ENCODE measurements around the gene LRCH1. TPM values are rescaled to one million over a fixed set of nuclear protein-coding genes. Genes with fewer than 3 reads are reported as not detected.

Gene LRCH1
- 10 to 100 TPM; 15.5 to 17.1 TPM for total RNA-seq

GRCh38 chr13:46552889-46553520 is at the start of gene LRCH1:
Gene LRCH1 (plus strand): TSS chr13:46553170. CDS start chr13:46553397, 227 bp downstream.
- Mint-ChIP-seq H3K27ac (peak within 1 kb of the TSS; percentile 91), H3K4me1 (ENCODE audit: low read depth) (peaks cover 42% of the 10 kb centered on the region), H3K9me3 (no peaks in the 10 kb centered on the region), H3K36me3 (ENCODE audit: low read depth) (peaks cover 3% of the 10 kb centered on the region), H3K27me3 (peaks cover 3% of the 10 kb centered on the region), H3K4me3 (peak within 1 kb of the TSS; percentile 90)
- peak; percentile 84 for ATAC-seq
- TF ChIP-seq CTCF (IDR thresholded peaks at IDR 0.05): no peak
- intact Hi-C loops (cut with micrococcal nuclease): loop anchor here (5.0 kb wide), 3 partner anchors 39 to 244 kb away; partner anchors contain the start of gene ESD
- ChIA-PET POLR2A (interaction anchor here (1.1 to 1.6 kb wide), 2 partner anchors 17 to 43 kb away, joined by 3 to 4 read pairs; no protein-coding TSS in a partner anchor), CTCF (interaction anchor here (1.1 to 5.2 kb wide), 16 partner anchors 8 to 204 kb away, joined by 3 to 149 read pairs (median 15); no protein-coding TSS in a partner anchor)
- peak; percentile 93 for DNase-seq

GRCh38 chr13:46504036-46504435 is 48.9 kb upstream of the LRCH1 start:
- no peaks in the 10 kb centered on the region for H3K9me3 Mint-ChIP-seq
- ChIA-PET CTCF (interaction anchor here (2.0 kb wide), 1 partner anchor 21 kb away, joined by 5 read pairs; no protein-coding TSS in a partner anchor), POLR2A (no interaction called here)
- no peak overlapping the region for H3K27ac Mint-ChIP-seq
- H3K4me3 Mint-ChIP-seq: no peak overlapping the region
- intact Hi-C loops (cut with micrococcal nuclease): no loop called here
- no peaks in the 10 kb centered on the region for H3K36me3 Mint-ChIP-seq (ENCODE audit: low read depth)
- no peak for ATAC-seq
- no peak for TF ChIP-seq CTCF (IDR thresholded peaks at IDR 0.05)
- H3K4me1 Mint-ChIP-seq (ENCODE audit: low read depth): no peaks in the 10 kb centered on the region
- H3K27me3 Mint-ChIP-seq: peaks cover 1% of the 10 kb centered on the region
- no peak for DNase-seq

- Mint-ChIP-seq H3K36me3 (ENCODE audit: low read depth) (no peaks in the 10 kb centered on the region), H3K27ac (no peak overlapping the region), H3K4me3 (no peak overlapping the region), H3K4me1 (ENCODE audit: low read depth) (no peaks in the 10 kb centered on the region), H3K27me3 (peaks cover 3% of the 10 kb centered on the region), H3K9me3 (no peaks in the 10 kb centered on the region)
- DNase-seq: no peak
- TF ChIP-seq CTCF (IDR thresholded peaks at IDR 0.05): no peak
- ChIA-PET POLR2A (no interaction called here), CTCF (no interaction called here)
- no peak for ATAC-seq
- intact Hi-C loops (cut with micrococcal nuclease): no loop called here
Observed at GRCh38 chr13:46507981-46508380, 45.0 kb upstream of the LRCH1 start.

GRCh38 chr13:46509981-46510380 is 43.0 kb upstream of the LRCH1 start:
- ChIA-PET CTCF (no interaction called here), POLR2A (no interaction called here)
- no peaks in the 10 kb centered on the region for H3K9me3 Mint-ChIP-seq
- no peak overlapping the region for H3K27ac Mint-ChIP-seq
- H3K4me1 Mint-ChIP-seq (ENCODE audit: low read depth): no peaks in the 10 kb centered on the region
- DNase-seq (no peak), ATAC-seq (no peak)
- intact Hi-C loops (cut with micrococcal nuclease): no loop called here
- no peaks in the 10 kb centered on the region for H3K36me3 Mint-ChIP-seq (ENCODE audit: low read depth)
- TF ChIP-seq CTCF (IDR thresholded peaks at IDR 0.05): no peak
- no peak overlapping the region for H3K4me3 Mint-ChIP-seq
- peaks cover 3% of the 10 kb centered on the region for H3K27me3 Mint-ChIP-seq

GRCh38 chr13:46515803-46516202 is 37.2 kb upstream of the LRCH1 start:
- Mint-ChIP-seq H3K27ac (no peak overlapping the region), H3K4me3 (no peak overlapping the region), H3K9me3 (no peaks in the 10 kb centered on the region), H3K4me1 (ENCODE audit: low read depth) (no peaks in the 10 kb centered on the region), H3K27me3 (peaks cover 3% of the 10 kb centered on the region), H3K36me3 (ENCODE audit: low read depth) (no peaks in the 10 kb centered on the region)
- ATAC-seq: no peak
- intact Hi-C loops (cut with micrococcal nuclease): no loop called here
- no peak for TF ChIP-seq CTCF (IDR thresholded peaks at IDR 0.05)
- CTCF ChIA-PET: no interaction called here
- POLR2A ChIA-PET: no interaction called here
- no peak for DNase-seq

Measured in activated CD8-positive, alpha-beta T cell treated with anti-CD3 and anti-CD28 coated beads for 36 hours (primary cell).